ENCODE results near the gene KBTBD4. TPM values are rescaled to one million over a fixed set of nuclear protein-coding genes. Genes with fewer than 3 reads are reported as not detected.
A peak's percentile ranks its signal among the peaks of the same experiment; 100 is the strongest.

Gene KBTBD4
- total and polyA plus RNA-seq, 2 of the 13 experiments (the other 11 are each of a cell fraction or from before 2014, with no cell fraction given), result 8.5 to 12.8 TPM

DNA sequence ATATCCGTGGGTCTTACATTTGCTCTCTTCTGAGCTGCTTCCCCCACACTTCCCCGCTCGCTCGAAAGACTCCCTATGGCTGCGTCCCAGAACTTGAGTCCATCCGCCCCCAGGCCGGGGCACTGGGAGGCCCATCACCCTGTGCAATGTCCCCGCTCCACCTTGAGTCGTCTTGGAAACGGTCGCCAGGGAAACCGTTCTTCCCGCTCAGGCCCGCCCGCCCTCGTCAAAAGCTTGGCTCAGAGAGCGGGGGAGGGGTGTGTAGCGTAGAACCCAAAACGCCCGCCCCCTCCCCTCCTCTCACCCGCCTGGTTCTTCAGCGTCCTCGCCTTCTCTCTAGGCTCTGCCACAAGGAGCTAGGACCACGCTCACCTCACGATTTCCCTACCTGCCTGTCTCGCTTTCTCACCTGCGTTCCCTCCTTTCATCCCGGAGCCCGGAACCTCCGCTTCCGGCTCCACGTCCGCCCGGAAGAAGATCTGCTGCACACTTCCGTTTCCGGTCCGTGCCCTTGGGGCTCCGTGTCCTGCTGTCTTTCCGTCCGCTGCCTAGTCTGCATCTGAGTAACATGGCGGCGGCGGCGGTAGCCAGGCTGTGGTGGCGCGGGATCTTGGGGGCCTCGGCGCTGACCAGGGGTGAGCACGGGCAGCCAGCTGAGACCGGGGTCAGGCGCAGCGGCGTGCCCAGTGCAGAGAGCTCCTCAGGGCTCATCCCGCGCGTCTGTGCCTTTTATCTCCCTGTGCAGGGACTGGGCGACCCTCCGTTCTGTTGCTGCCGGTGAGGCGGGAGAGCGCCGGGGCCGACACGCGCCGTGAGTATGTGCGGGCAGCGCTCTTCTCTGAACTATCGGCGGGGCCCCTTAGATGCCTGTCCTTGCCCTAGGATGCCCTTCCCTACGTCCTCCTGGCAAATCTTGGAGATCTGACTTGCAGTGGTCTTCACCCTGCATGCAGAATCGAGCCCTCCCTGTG is at the start of gene KBTBD4, which contains the start of gene NDUFS3 (continued):
- TF ChIP-seq, protein P1, sequence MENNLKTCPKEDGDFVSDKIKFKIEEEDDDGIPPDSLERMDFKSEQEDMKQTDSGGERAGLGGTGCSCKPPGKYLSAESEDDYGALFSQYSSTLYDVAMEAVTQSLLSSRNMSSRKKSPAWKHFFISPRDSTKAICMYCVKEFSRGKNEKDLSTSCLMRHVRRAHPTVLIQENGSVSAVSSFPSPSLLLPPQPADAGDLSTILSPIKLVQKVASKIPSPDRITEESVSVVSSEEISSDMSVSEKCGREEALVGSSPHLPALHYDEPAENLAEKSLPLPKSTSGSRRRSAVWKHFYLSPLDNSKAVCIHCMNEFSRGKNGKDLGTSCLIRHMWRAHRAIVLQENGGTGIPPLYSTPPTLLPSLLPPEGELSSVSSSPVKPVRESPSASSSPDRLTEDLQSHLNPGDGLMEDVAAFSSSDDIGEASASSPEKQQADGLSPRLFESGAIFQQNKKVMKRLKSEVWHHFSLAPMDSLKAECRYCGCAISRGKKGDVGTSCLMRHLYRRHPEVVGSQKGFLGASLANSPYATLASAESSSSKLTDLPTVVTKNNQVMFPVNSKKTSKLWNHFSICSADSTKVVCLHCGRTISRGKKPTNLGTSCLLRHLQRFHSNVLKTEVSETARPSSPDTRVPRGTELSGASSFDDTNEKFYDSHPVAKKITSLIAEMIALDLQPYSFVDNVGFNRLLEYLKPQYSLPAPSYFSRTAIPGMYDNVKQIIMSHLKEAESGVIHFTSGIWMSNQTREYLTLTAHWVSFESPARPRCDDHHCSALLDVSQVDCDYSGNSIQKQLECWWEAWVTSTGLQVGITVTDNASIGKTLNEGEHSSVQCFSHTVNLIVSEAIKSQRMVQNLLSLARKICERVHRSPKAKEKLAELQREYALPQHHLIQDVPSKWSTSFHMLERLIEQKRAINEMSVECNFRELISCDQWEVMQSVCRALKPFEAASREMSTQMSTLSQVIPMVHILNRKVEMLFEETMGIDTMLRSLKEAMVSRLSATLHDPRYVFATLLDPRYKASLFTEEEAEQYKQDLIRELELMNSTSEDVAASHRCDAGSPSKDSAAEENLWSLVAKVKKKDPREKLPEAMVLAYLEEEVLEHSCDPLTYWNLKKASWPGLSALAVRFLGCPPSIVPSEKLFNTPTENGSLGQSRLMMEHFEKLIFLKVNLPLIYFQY (CRISPR knock-in tag; IDR thresholded peaks at IDR 0.05; ENCODE audit: borderline replicate concordance), result peak; percentile 74; the same call in 1 of the 2 replicates
- TF ChIP-seq ONECUT2 (CRISPR knock-in tag; IDR thresholded peaks at IDR 0.05) (no peak), NFRKB (IDR thresholded peaks at IDR 0.05) (peak; percentile 98), ZNF460 (CRISPR knock-in tag; IDR thresholded peaks at IDR 0.05; ENCODE audit: borderline replicate concordance) (no peak; the same call in 1 of the 2 replicates), GABPB1 (CRISPR knock-in tag; IDR thresholded peaks at IDR 0.05) (peak; percentile 100), BATF2 (CRISPR knock-in tag; IDR thresholded peaks at IDR 0.05) (peak; percentile 47; the same call in 1 of the 2 replicates), SRF (IDR thresholded peaks at IDR 0.05; ENCODE audit: low read depth, low read length) (peak; percentile 83), HOXA3 (CRISPR knock-in tag; IDR thresholded peaks at IDR 0.05) (peak; percentile 96), RBAK (CRISPR knock-in tag; IDR thresholded peaks at IDR 0.05) (no peak)
- TF ChIP-seq, protein P2, sequence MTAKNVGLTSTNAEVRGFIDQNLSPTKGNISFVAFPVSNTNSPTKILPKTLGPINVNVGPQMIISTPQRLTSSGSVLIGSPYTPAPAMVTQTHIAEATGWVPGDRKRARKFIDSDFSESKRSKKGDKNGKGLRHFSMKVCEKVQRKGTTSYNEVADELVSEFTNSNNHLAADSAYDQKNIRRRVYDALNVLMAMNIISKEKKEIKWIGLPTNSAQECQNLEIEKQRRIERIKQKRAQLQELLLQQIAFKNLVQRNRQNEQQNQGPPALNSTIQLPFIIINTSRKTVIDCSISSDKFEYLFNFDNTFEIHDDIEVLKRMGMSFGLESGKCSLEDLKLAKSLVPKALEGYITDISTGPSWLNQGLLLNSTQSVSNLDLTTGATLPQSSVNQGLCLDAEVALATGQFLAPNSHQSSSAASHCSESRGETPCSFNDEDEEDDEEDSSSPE (CRISPR knock-in tag; IDR thresholded peaks at IDR 0.05), result peak; percentile 89
- TF ChIP-seq, protein P3, sequence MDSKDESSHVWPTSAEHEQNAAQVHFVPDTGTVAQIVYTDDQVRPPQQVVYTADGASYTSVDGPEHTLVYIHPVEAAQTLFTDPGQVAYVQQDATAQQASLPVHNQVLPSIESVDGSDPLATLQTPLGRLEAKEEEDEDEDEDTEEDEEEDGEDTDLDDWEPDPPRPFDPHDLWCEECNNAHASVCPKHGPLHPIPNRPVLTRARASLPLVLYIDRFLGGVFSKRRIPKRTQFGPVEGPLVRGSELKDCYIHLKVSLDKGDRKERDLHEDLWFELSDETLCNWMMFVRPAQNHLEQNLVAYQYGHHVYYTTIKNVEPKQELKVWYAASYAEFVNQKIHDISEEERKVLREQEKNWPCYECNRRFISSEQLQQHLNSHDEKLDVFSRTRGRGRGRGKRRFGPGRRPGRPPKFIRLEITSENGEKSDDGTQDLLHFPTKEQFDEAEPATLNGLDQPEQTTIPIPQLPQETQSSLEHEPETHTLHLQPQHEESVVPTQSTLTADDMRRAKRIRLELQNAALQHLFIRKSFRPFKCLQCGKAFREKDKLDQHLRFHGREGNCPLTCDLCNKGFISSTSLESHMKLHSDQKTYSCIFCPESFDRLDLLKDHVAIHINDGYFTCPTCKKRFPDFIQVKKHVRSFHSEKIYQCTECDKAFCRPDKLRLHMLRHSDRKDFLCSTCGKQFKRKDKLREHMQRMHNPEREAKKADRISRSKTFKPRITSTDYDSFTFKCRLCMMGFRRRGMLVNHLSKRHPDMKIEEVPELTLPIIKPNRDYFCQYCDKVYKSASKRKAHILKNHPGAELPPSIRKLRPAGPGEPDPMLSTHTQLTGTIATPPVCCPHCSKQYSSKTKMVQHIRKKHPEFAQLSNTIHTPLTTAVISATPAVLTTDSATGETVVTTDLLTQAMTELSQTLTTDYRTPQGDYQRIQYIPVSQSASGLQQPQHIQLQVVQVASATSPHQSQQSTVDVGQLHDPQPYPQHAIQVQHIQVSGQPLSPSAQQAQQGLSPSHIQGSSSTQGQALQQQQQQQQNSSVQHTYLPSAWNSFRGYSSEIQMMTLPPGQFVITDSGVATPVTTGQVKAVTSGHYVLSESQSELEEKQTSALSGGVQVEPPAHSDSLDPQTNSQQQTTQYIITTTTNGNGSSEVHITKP (CRISPR knock-in tag; IDR thresholded peaks at IDR 0.05; ENCODE audit: low read depth), result peak; percentile 78; the same call in 1 of the 2 replicates
- TF ChIP-seq, protein P4, sequence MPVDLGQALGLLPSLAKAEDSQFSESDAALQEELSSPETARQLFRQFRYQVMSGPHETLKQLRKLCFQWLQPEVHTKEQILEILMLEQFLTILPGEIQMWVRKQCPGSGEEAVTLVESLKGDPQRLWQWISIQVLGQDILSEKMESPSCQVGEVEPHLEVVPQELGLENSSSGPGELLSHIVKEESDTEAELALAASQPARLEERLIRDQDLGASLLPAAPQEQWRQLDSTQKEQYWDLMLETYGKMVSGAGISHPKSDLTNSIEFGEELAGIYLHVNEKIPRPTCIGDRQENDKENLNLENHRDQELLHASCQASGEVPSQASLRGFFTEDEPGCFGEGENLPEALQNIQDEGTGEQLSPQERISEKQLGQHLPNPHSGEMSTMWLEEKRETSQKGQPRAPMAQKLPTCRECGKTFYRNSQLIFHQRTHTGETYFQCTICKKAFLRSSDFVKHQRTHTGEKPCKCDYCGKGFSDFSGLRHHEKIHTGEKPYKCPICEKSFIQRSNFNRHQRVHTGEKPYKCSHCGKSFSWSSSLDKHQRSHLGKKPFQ (CRISPR knock-in tag; IDR thresholded peaks at IDR 0.05; ENCODE audit: insufficient replicate concordance), result peak; percentile 75
